Upper lobe of left lung (tissue), 6 donors: ENCODE results near the gene HSD17B4. TPM values are rescaled to one million over a fixed set of nuclear protein-coding genes. Genes with fewer than 3 reads are reported as not detected.
"Not testable (repeated sequence)": the region's sequence is repeated elsewhere in the genome, so short reads cannot be mapped to it uniquely, and the experiment has no call there.

Source experiments
- ATAC-seq, 2 donors: fragments of 200-7000 bp; cut with Tn5 transposase; one replicate each; pipeline ENCODE4 v1.9.1; 2022; ENCODE audit warnings: mild to moderate bottlenecking in 2 of 2, moderate library complexity in 2 of 2; ENCODE audit not compliant: low FRiP score in 2 of 2
- DNase-seq, 2 donors: peaks; one replicate each; pipeline ENCODE4 v3.0.0-alpha.2; 2019 to 2020
- H3K27ac ChIP-seq, 4 donors: fragments of 200-600 bp; sonication (generic); one replicate each; pipeline ENCODE4 v1.5.1; 2016 to 2019
- H3K27me3 ChIP-seq, 4 donors: fragments of 200-600 bp; sonication (generic); one replicate each; pipeline ENCODE4 v1.5.1; 2017 to 2019
- H3K36me3 ChIP-seq, 4 donors: fragments of 200-600 bp; sonication (generic); one replicate each; pipeline ENCODE4 v1.5.1; 2016 to 2019
- H3K4me1 ChIP-seq, 4 donors: fragments of 200-600 bp; sonication (generic); one replicate each; pipeline ENCODE4 v1.5.1; 2018 to 2019
- H3K4me3 ChIP-seq, 4 donors: fragments of 200-600 bp; sonication (generic); one replicate each; pipeline ENCODE4 v1.5.1; 2017 to 2019; ENCODE audit warnings: mild to moderate bottlenecking in 2 of 4, moderate library complexity in 1 of 4
- H3K9me3 ChIP-seq, 4 donors: fragments of 200-600 bp; sonication (generic); one replicate each; pipeline ENCODE4 v1.5.1; 2018 to 2019
- EP300 ChIP-seq, 4 donors: sonication (generic); formaldehyde crosslinking; IDR thresholded peaks; one replicate each; pipeline ENCODE4 v1.5.1; 2017; ENCODE audit warnings: antibody characterized with exemption in 4 of 4, control low read depth in 2 of 4
- POLR2A ChIP-seq, 4 donors: fragments of 450-650 bp; IDR thresholded peaks; one replicate each; pipeline ENCODE4 v1.5.1; 2016 to 2017; ENCODE audit warnings: antibody characterized with exemption in 4 of 4, mild to moderate bottlenecking in 2 of 4
- POLR2AphosphoS5 ChIP-seq, 2 donors: sonication (generic); formaldehyde crosslinking; IDR thresholded peaks; one replicate each; pipeline ENCODE4 v1.5.1; 2017; ENCODE audit warnings: antibody characterized with exemption in 2 of 2
- WGBS, 2 donors: methylation state at CpG; one replicate each; pipeline ENCODE4 v1.1.5; 2017 to 2018; 5-methylcytosine and 5-hydroxymethylcytosine counted together
- total RNA-seq, 6 donors: library from RNA; depleted of rRNA in 4 of 6; stranded (reverse); fragments of >200 nt in 4 of 6; gene quantifications; one replicate each; pipeline versions ENCODE4 v1.1.0 to v1.2.1, GENCODE V29; 2016 to 2021
- TF ChIP-seq, protein P1 (sequence below), 6 experiments: fragments of 450-650 bp in 4 of 6; fragments of 200-600 bp in 2 of 6; sonication (generic) in 2 of 6; IDR thresholded peaks; one replicate each; pipeline ENCODE4 v1.5.1; 2016 to 2019; ENCODE audit warnings: antibody characterized with exemption in 6 of 6
- donor health status: DM: no; HTN: no; CAD: no; lungs with moderate emphysema.
- donor health status: DM: no; HTN: yes; CAD: no; lungs with severe emphysema.

Gene HSD17B4
- total RNA-seq, 6 donors from 2014 or later: 240 to 430 (median 355) TPM

DNA sequence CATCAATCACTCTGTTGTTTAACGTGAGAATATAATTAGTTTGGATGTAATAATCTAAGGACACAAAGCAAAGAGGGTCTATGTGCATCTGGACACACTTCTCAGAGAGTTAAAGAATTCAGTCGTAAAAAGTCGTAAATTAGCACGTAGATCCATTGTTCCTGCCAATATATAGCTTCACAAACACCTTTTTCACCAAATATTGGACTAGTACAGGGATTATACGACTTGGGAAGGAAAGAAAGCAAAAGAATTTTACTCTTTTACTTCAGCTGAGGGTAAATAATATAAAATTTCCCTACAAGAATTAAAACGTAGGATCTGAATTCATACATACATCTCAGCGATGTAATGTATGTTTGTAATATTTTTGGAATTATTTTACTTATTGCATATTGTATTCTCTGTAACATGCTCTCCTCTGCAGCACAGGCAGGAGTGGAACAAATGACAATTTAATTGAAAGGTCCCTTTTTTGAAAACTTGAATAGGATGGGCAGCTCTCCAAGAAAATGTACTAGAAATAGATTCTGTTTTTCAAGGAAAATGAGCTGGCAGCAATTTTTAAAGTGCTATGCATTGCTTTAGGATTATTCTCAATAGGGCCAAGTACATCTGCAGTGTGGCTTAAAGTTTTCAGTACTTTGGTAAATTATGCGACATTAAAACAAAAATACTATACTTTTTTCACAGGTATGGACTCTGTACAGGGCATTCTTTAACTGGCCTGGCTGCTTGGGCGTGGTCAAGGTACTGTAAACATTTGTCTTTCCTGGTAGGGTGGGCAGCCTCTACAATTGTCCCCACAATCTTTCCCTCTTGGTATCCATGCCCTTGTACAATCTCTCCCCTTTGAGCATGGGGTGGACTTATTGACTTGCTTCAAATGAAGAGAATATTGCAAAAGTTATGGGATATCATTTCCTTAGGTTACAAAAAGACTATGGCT is 39.7 kb upstream of the HSD17B4 start:
- Histone ChIP-seq H3K36me3 (no peaks in the 10 kb centered on the region), H3K9me3 (no peaks in the 10 kb centered on the region), H3K27me3 (no peaks in the 10 kb centered on the region), H3K27ac (peak overlapping the region in 2 of 4 donors; percentile 64 to 82), H3K4me1 (peaks cover 4 to 14% (median 9%) of the 10 kb centered on the region in 4 donors), H3K4me3 (peak overlapping the region in 2 of 4 donors; percentile 42 to 46)
- no peak for ATAC-seq
- no peak for DNase-seq
- TF ChIP-seq EP300 (IDR thresholded peaks at IDR 0.05): no peak
- TF ChIP-seq, protein P1, sequence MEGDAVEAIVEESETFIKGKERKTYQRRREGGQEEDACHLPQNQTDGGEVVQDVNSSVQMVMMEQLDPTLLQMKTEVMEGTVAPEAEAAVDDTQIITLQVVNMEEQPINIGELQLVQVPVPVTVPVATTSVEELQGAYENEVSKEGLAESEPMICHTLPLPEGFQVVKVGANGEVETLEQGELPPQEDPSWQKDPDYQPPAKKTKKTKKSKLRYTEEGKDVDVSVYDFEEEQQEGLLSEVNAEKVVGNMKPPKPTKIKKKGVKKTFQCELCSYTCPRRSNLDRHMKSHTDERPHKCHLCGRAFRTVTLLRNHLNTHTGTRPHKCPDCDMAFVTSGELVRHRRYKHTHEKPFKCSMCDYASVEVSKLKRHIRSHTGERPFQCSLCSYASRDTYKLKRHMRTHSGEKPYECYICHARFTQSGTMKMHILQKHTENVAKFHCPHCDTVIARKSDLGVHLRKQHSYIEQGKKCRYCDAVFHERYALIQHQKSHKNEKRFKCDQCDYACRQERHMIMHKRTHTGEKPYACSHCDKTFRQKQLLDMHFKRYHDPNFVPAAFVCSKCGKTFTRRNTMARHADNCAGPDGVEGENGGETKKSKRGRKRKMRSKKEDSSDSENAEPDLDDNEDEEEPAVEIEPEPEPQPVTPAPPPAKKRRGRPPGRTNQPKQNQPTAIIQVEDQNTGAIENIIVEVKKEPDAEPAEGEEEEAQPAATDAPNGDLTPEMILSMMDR (IDR thresholded peaks at IDR 0.05): no peak
- TF ChIP-seq POLR2A (IDR thresholded peaks at IDR 0.05): no peak
- no peak for TF ChIP-seq POLR2AphosphoS5 (IDR thresholded peaks at IDR 0.05)
- 38 to 40% methylated on average over 9 of the region's 9 CpGs for WGBS, 2 donors

DNA sequence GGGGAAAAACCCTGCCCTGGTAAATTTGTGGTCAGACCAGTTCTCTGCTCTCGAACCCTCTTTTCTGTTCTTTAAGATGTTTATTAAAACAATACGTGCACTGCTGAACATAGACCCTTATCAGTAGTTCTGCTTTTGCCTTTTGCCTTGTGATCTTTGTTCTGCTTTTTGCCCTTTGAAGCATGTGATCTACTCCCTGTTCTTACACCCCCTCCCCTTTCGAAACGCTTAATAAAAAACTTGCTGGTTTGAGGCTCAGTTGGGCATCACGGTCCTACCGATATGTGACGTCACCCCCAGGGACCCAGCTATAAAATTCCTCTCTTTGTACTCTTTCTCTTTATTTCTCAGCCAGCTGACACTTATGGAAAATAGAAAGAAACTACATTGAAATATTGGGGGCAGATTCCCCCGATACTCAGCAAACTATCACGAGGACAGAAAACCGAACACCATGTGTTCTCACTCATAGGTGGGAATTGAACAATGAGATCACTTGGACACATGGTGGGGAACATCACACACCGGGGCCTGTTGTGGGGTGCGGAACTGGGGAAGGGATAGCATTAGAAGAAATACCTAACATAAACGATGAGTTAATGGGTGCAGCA is 38.1 kb upstream of the HSD17B4 start:
- not testable (repeated sequence) for H3K27ac ChIP-seq, H3K27me3 ChIP-seq, H3K36me3 ChIP-seq, H3K9me3 ChIP-seq, H3K4me3 ChIP-seq, ATAC-seq
- peak in 1 of 2 donors; percentile 28 for DNase-seq
- H3K4me1 ChIP-seq: peaks cover 11 to 24% (median 18%) of the 10 kb centered on the region in 4 donors
- TF ChIP-seq EP300 (IDR thresholded peaks at IDR 0.05): peak in 1 of 4 donors; percentile 29
- 70 to 75% methylated on average over 13 of the region's 13 CpGs for WGBS, 2 donors

DNA sequence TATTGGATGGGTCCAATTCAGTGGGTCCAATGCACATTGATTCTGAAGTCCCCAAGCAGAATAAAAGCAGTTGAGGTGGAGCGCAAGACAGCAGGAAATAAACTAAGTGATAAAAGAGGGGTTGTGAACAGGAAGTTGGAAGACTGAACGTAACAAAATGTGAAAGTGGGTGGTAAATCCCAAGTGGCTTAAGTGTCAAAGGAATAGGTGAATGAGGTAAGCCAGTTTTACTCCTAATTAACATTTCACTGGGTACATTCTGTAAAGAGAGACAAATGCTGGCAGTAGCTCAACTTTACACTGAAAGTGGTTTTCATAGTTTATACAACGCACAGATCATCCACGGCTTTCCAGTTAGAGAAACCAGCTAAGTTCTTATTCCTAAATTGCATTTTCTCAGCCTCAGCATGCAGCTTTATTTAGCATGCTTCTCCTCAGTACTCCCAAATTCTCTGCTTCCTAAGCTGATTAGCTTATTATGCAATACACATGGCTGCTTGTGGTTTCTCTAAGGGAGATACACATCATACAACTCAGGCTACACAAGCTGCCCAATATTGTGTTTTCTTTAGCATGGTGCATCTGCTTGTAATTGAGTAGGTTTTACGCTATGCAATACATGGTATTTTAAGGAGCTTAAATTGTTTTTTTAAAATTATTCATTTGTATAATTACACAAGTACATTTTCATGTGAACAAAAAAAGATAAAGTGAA is 34.2 kb upstream of the HSD17B4 start:
- H3K9me3 ChIP-seq: no peaks in the 10 kb centered on the region
- 40 to 48% methylated on average over 5 of the region's 5 CpGs for WGBS, 2 donors
- no peaks in the 10 kb centered on the region for H3K36me3 ChIP-seq
- peaks cover 5 to 34% (median 10%) of the 10 kb centered on the region in 4 donors for H3K4me1 ChIP-seq
- TF ChIP-seq EP300 (IDR thresholded peaks at IDR 0.05) (peak in 1 of 4 donors; percentile 31), POLR2AphosphoS5 (IDR thresholded peaks at IDR 0.05) (no peak)
- H3K27me3 ChIP-seq: no peaks in the 10 kb centered on the region
- peak overlapping the region in 3 of 4 donors; percentile 39 to 57 (median 46) for H3K27ac ChIP-seq
- ATAC-seq: peak in 1 of 2 donors; percentile 69
- DNase-seq: no peak
- no peak overlapping the region for H3K4me3 ChIP-seq

DNA sequence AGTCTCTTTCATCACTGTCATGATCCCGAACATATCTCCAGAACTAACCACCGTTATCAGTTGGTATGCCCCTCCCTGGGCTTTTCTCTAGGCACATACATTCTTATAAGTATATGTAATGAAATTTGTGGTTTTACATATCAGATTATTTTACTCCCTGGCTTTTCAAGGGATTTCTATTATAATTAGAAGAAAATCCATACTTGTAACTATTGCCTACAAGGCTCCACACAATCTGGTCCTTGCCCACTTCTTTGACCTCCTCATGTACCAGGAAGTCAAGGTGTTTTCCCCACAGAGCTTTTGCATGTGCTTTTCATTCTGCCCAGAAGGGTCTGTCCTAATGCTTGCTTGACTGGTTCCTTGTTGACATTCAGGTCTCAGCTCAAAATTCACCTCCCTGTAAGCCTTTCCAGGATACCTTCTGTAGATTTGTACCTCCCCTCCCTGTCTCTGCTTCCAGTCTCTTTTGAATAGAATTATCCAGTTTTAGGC is 33.6 kb upstream of the HSD17B4 start:
- ATAC-seq (peak; percentile 58 to 80), DNase-seq (peak in 1 of 2 donors; percentile 69)
- 30 to 47% methylated on average over 2 of the region's 2 CpGs for WGBS, 2 donors
- TF ChIP-seq POLR2AphosphoS5 (IDR thresholded peaks at IDR 0.05) (no peak), EP300 (IDR thresholded peaks at IDR 0.05) (peak in 3 of 4 donors; percentile 19 to 89 (median 22))
- TF ChIP-seq, protein P1 (IDR thresholded peaks at IDR 0.05): peak in 1 of 6 experiments; percentile 5
- Histone ChIP-seq H3K9me3 (no peaks in the 10 kb centered on the region), H3K27me3 (no peaks in the 10 kb centered on the region), H3K4me1 (peaks cover 5 to 36% (median 10%) of the 10 kb centered on the region in 4 donors), H3K4me3 (no peak overlapping the region), H3K36me3 (no peaks in the 10 kb centered on the region), H3K27ac (peak overlapping the region in 3 of 4 donors; percentile 39 to 67 (median 46))

GRCh38 chr5:119420169-119420568 is 32.1 kb upstream of the HSD17B4 start:
- Histone ChIP-seq H3K4me1 (peaks cover 5 to 36% (median 10%) of the 10 kb centered on the region in 4 donors), H3K27ac (peak overlapping the region in 2 of 4 donors; percentile 37 to 55), H3K27me3 (no peaks in the 10 kb centered on the region), H3K36me3 (no peaks in the 10 kb centered on the region), H3K9me3 (no peaks in the 10 kb centered on the region), H3K4me3 (no peak overlapping the region)
- WGBS, 2 donors: 54 to 55% methylated on average over 3 of the region's 3 CpGs
- no peak for ATAC-seq
- peak in 1 of 2 donors; percentile 30 for DNase-seq
- no peak for TF ChIP-seq EP300 (IDR thresholded peaks at IDR 0.05)
- TF ChIP-seq, protein P1 (IDR thresholded peaks at IDR 0.05): no peak
- TF ChIP-seq POLR2AphosphoS5 (IDR thresholded peaks at IDR 0.05): no peak
- no peak for TF ChIP-seq POLR2A (IDR thresholded peaks at IDR 0.05)
